ENCODE results near the gene ALCAM.

The ALCAM gene

GRCh38 chr3:105429034-105429762 is 62.5 kb downstream of the ALCAM start:
- no peak for DNase-seq (ENCODE audit: low read depth in 2 of 2)

GRCh38 chr3:105430455-105430854 is 63.7 kb downstream of the ALCAM start:
- DNase-seq (ENCODE audit: low read depth in 2 of 2), result no peak

GRCh38 chr3:105431200-105431599 is 64.5 kb downstream of the ALCAM start:
- DNase-seq (ENCODE audit: low read depth in 2 of 2), result no peak

DNA sequence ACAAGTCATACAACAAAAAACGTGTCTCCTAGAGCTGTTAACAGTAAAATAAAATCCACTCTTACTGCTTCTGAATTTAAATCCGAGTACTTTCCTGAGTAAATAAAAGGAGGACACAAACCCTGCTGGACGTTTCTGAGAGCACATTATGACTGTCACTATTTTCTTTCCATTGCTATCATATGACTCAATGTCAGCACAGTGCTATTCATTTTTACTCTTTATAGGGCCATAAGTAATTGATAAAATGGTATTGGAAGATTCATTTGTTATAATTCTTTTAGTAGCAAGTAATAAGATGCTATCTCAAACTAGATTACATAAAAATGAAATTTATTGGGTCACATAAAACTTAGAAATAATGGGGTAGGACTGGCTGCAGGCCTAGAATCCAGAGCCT is 68.6 kb downstream of the ALCAM start:
- no peak for DNase-seq (ENCODE audit: low read depth in 2 of 2)

GRCh38 chr3:105436687-105437086 is 70.0 kb downstream of the ALCAM start:
- DNase-seq (ENCODE audit: low read depth in 2 of 2), result no peak

GRCh38 chr3:105440113-105440512 is 73.4 kb downstream of the ALCAM start:
- DNase-seq (ENCODE audit: low read depth in 2 of 2), result no peak

DNA sequence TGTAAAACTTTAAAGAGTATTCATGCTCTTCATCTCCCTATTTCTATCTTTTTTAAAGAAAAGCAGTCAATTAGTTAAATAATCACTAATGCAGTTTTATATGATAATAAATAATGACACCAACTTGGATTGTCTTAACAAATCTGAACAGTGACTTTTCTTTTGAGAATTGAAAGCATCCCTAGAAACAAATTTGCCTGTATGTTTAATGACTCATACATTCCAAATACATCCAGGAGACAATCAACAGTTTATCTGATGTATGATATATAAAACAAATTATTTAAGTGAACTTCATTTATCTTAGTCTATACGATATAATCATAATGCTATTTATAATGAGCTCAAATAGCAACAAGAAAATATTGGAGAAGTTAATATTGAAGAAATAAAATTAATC is 78.0 kb downstream of the ALCAM start:
- no peak for DNase-seq (ENCODE audit: low read depth in 2 of 2)

- no peak for DNase-seq (ENCODE audit: low read depth in 2 of 2)
These were observed 81.8 kb downstream of the ALCAM start for GRCh38 chr3:105448338-105448982.

GRCh38 chr3:105449414-105449813 is 82.7 kb downstream of the ALCAM start:
- DNase-seq (ENCODE audit: low read depth in 2 of 2), result no peak

DNA sequence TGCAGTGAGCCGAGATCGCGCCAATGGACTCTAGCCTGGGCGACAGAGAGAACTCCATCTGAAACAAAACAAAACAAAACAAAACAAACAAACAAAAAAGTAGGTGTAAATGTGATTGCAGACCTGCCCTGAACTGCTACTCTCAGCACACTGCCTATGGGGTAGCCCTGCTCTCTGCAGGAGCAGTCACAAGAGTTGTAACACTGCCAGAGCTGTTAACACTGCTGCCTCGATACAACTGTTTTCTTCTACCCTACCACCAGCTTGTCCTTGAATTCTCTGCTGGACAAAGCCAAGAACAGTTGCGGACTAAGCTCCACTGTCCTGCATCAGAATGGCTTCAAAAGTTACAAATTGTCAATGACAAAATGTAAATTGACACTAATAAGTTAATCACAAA is 89.3 kb downstream of the ALCAM start:
- DNase-seq (ENCODE audit: low read depth in 2 of 2), result no peak

DNA sequence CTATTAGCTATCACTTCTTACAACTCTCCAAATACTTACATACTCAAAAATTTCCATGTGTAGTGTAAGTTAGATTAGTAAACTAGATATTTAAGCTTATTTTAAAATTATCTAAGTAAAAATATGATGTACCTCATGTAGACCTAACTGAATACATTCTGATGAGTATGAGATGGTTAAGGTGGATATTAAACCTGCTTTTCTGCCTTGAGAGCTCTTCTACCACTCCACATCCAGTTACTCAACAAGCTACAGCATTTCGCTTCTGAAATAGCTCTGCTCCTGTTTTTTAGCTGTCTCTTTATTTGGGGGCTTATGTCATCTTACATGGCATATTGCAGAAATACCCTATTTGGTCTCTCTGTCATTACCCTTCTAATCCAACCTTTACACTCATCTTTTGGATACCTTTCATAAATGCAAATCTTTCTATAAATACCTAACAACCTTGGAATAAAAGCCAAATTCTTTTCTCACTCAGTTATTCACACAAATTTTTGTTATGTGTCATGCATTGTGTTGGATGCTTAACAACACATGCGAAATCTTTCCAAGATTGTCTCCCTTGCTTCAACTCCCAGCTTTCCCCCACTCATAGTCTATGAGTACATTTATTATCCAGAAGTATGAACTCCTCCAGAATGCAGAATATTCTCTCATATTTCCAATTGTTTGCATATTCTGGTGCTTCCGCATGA is 92.0 kb downstream of the ALCAM start:
- DNase-seq (ENCODE audit: low read depth in 2 of 2), result no peak

GRCh38 chr3:105459566-105460290 is 93.0 kb downstream of the ALCAM start:
- no peak for DNase-seq (ENCODE audit: low read depth in 2 of 2)

- DNase-seq (ENCODE audit: low read depth in 2 of 2), result no peak
These were observed 96.9 kb downstream of the ALCAM start for GRCh38 chr3:105463620-105464019.

- DNase-seq (ENCODE audit: low read depth in 2 of 2), result no peak
These were observed 98.6 kb downstream of the ALCAM start for GRCh38 chr3:105465251-105465853.

GRCh38 chr3:105466072-105466471 is 99.4 kb downstream of the ALCAM start:
- DNase-seq (ENCODE audit: low read depth in 2 of 2), result no peak

DNA sequence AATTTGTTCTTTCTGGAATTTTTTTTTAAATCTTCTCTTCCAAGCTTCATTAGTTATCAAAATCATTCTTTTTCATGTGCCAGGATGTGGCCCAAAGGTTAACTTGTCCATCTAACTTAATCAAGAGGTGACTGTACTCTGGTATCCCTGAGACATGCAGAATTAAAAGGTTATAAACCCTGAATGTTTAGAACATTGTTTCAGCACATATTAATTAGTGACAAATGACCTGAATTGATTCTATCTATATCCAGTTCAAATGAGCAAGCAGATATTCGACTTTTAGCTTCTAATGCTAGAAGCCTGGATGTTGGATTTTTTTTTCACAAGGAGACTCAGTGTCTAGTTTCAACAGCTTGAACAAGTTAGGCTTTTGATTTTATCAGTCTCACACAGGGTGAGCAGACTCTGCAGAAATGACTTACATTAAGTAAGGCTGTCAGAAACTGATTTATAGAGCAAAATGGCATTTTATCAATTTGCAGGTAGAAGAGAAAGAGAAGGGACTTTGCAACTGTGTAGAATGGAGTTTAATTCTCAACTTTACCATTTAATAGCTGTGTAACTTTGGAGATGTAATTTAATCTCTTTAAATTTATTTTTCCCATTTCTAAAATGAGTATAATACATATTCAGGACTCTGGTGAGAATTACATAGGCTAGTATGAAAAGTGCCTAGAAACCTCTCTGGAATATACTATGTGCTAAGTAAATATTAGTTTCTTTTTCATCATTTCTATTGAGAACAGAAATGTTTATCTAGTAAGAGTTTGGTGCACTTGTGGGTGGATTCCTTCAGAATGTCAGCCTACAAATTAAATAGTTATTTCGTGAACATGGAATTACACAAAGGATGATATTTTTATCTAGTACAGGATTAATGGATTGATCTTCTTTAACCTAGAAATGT is 100.0 kb downstream of the ALCAM start:
- no peak for DNase-seq (ENCODE audit: low read depth in 2 of 2)

- no peak for DNase-seq (ENCODE audit: low read depth in 2 of 2)
These were observed 104.1 kb downstream of the ALCAM start for GRCh38 chr3:105470851-105471250.

GRCh38 chr3:105473521-105474223 is 107.0 kb downstream of the ALCAM start:
- no peak for DNase-seq (ENCODE audit: low read depth in 2 of 2)

GRCh38 chr3:105480768-105481167 is 114.1 kb downstream of the ALCAM start:
- DNase-seq (ENCODE audit: low read depth in 2 of 2), result no peak

DNA sequence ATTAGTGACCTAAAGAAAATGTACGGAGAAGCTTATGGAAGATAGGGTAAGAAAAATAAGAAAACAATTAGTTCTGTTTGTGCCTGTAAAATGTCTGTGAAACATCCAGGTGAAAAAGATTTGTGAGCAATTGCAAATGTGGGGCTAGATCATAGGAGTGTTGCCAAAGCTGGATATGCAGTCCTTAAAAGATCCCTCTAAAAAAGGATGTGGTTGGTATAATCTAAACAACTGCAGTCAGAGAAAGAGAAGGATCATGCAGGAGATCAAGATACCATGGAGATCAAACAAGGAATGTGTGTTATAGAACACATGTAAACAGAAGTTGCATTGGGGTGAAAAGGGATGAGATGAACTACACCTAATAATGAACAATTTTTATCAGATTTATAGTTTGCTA is 116.8 kb downstream of the ALCAM start:
- DNase-seq (ENCODE audit: low read depth in 2 of 2), result no peak
